Hepatocyte (in vitro differentiated cells): ENCODE results near the gene ARSA.

Experiments
- EZH2 ChIP-seq: fragments of 200-600 bp; sonication (generic); IDR thresholded peaks from 2 replicates; pipeline ENCODE4 v1.6.1; 2016; ENCODE audit warnings: antibody characterized with exemption, mild to moderate bottlenecking, borderline replicate concordance
- EZH2phosphoT487 ChIP-seq: fragments of 200-600 bp; sonication (generic); IDR thresholded peaks from one replicate; pipeline ENCODE4 v1.6.1; 2018; ENCODE audit warnings: antibody characterized with exemption, mild to moderate bottlenecking, low read depth, moderate library complexity; ENCODE audit not compliant: unreplicated experiment, severe bottlenecking
- TF ChIP-seq, protein P1 (sequence below): fragments of 200-600 bp; sonication (generic); IDR thresholded peaks from 2 replicates; pipeline ENCODE4 v1.5.1; 2016; ENCODE audit warnings: antibody characterized with exemption, mild to moderate bottlenecking; ENCODE audit not compliant: poor library complexity

DNA sequence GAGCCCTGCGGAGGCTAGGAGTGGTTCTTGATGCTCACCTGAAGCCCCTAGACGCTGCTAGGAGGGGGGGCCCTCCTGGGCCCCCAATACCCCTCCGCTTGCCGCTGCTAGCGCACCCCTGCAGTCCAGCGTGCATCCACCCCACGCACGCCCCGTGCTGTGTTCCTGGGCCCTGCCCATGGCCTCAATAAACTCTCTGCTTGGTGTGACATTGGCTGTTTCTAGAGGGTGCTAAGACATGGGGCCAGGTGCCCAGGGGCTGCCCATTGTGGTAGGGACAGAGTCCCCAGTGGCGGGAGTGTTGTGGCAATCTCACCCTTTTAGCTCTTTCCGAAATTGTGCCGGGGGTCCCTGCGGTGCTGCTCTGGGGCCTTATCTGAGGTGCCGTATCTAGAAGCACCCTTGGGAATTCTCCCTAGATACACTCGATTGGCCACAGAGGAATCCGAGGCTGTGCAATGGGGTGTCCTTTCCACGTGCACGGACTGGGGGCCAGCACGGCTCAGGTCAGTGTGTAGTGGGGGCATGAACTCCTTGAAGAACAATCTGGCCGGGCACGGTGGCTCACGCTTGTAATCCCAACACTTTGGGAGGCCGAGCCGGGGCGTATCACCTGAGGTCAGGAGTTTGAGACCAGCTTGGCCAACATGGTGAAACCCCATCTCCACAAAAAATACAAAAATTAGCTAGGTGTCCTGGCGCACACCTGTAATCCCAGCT lies 16.5 kb downstream of the ARSA start:
- TF ChIP-seq EZH2 (no peak), EZH2phosphoT487 (no peak)
- TF ChIP-seq, protein P1, sequence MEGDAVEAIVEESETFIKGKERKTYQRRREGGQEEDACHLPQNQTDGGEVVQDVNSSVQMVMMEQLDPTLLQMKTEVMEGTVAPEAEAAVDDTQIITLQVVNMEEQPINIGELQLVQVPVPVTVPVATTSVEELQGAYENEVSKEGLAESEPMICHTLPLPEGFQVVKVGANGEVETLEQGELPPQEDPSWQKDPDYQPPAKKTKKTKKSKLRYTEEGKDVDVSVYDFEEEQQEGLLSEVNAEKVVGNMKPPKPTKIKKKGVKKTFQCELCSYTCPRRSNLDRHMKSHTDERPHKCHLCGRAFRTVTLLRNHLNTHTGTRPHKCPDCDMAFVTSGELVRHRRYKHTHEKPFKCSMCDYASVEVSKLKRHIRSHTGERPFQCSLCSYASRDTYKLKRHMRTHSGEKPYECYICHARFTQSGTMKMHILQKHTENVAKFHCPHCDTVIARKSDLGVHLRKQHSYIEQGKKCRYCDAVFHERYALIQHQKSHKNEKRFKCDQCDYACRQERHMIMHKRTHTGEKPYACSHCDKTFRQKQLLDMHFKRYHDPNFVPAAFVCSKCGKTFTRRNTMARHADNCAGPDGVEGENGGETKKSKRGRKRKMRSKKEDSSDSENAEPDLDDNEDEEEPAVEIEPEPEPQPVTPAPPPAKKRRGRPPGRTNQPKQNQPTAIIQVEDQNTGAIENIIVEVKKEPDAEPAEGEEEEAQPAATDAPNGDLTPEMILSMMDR = no peak
